GM12801 (cell line): ENCODE data around the gene DENND5A.

Experiments used
- CTCF ChIP-seq: IDR thresholded peaks from one replicate; pipeline ENCODE4 v1.5.1; 2011; ENCODE audit warnings: control low read depth; ENCODE audit not compliant: insufficient read length; ENCODE audit errors: extremely low read depth

Gene DENND5A

GRCh38 chr11:9176136-9176535 lies 89.0 kb downstream of the DENND5A start:
- TF ChIP-seq CTCF, result no peak

GRCh38 chr11:9172389-9172788 lies 92.8 kb downstream of the DENND5A start:
- TF ChIP-seq CTCF, result no peak

GRCh38 chr11:9170450-9170849 lies 94.7 kb downstream of the DENND5A start:
- no peak for TF ChIP-seq CTCF

- TF ChIP-seq CTCF, result no peak
These were observed 95.4 kb downstream of the DENND5A start for GRCh38 chr11:9169595-9170295.

- TF ChIP-seq CTCF, result no peak
These were observed 105.0 kb downstream of the DENND5A start for GRCh38 chr11:9160166-9160565.

DNA sequence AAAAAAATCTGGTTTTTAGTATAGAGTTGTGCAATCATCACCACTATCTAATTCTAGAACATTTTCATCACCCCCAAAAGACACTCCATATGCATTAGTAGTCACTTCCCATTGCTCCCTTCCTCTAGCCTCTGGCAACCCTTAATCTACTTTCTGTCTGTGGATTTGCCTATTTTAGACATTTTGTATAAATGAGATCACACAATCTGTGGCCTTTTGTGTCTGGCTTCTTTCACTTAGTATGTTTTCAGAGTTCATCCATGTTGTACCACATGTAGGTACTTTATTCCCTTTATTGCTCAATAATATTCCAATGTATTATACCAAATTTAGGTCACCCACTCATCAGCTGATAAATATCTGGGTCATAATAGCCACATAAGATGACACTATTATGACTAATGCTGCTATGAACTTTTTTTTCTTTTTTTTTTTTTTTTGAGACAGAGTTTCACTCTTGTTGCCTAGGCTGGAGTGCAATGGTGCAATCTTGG lies 106.2 kb downstream of the DENND5A start:
- no peak for TF ChIP-seq CTCF

- TF ChIP-seq CTCF, result no peak
These were observed 109.2 kb downstream of the DENND5A start for GRCh38 chr11:9155930-9156329.

- no peak for TF ChIP-seq CTCF
These were observed 111.5 kb downstream of the DENND5A start for GRCh38 chr11:9153651-9154050.
